ENCODE data around the gene CRYGN.

The CRYGN gene

GRCh38 chr7:151483711-151483983 lies 43.7 kb upstream of the CRYGN start:
- H3K4me3 ChIP-seq (ENCODE audit: low read depth, low read length), result no peak overlapping the region
- TF ChIP-seq CTCF (IDR thresholded peaks at IDR 0.05; ENCODE audit: borderline replicate concordance, insufficient read depth, low read depth, low read length), result no peak

- TF ChIP-seq CTCF (IDR thresholded peaks at IDR 0.05; ENCODE audit: borderline replicate concordance, insufficient read depth, low read depth, low read length), result no peak
- H3K4me3 ChIP-seq (ENCODE audit: low read depth, low read length), result no peak overlapping the region
These were observed 43.2 kb upstream of the CRYGN start for GRCh38 chr7:151482883-151483710.

- TF ChIP-seq CTCF (IDR thresholded peaks at IDR 0.05; ENCODE audit: borderline replicate concordance, insufficient read depth, low read depth, low read length), result no peak
- no peak overlapping the region for H3K4me3 ChIP-seq (ENCODE audit: low read depth, low read length)
These were observed 41.9 kb upstream of the CRYGN start for GRCh38 chr7:151481650-151482505.

- no peak for TF ChIP-seq CTCF (IDR thresholded peaks at IDR 0.05; ENCODE audit: borderline replicate concordance, insufficient read depth, low read depth, low read length)
- H3K4me3 ChIP-seq (ENCODE audit: low read depth, low read length), result no peak overlapping the region
These were observed 37.9 kb upstream of the CRYGN start for GRCh38 chr7:151477867-151478266.

GRCh38 chr7:151472644-151473380 lies 32.9 kb upstream of the CRYGN start:
- no peak for TF ChIP-seq CTCF (IDR thresholded peaks at IDR 0.05; ENCODE audit: borderline replicate concordance, insufficient read depth, low read depth, low read length)
- peak overlapping the region; percentile 26 for H3K4me3 ChIP-seq (ENCODE audit: low read depth, low read length)

GRCh38 chr7:151470711-151471110 lies 30.8 kb upstream of the CRYGN start:
- H3K4me3 ChIP-seq (ENCODE audit: low read depth, low read length), result no peak overlapping the region
- no peak for TF ChIP-seq CTCF (IDR thresholded peaks at IDR 0.05; ENCODE audit: borderline replicate concordance, insufficient read depth, low read depth, low read length)
